Measurements from ENCODE around the gene ACTG2.

Gene ACTG2

GRCh38 chr2:73964223-73964622 is 71.4 kb downstream of the ACTG2 start:
- no peak for TF ChIP-seq ZFX (IDR thresholded peaks at IDR 0.05; ENCODE audit: borderline replicate concordance)
- TF ChIP-seq CTCF (IDR thresholded peaks at IDR 0.05): no peak
- no peak overlapping the region for H3K27ac ChIP-seq

GRCh38 chr2:73965053-73965452 is 72.2 kb downstream of the ACTG2 start:
- no peak overlapping the region for H3K27ac ChIP-seq
- TF ChIP-seq CTCF (IDR thresholded peaks at IDR 0.05) (no peak), ZFX (IDR thresholded peaks at IDR 0.05; ENCODE audit: borderline replicate concordance) (no peak)

- H3K27ac ChIP-seq: no peak overlapping the region
- TF ChIP-seq CTCF (IDR thresholded peaks at IDR 0.05) (no peak), ZFX (IDR thresholded peaks at IDR 0.05; ENCODE audit: borderline replicate concordance) (no peak)
Measured at GRCh38 chr2:73968357-73968937, 75.6 kb downstream of the ACTG2 start.

- TF ChIP-seq ZFX (IDR thresholded peaks at IDR 0.05; ENCODE audit: borderline replicate concordance) (no peak), CTCF (IDR thresholded peaks at IDR 0.05) (no peak)
- no peak overlapping the region for H3K27ac ChIP-seq
Measured at GRCh38 chr2:73969356-73969755, 76.5 kb downstream of the ACTG2 start.
